Measurements from ENCODE around the gene VPS54.

DNA sequence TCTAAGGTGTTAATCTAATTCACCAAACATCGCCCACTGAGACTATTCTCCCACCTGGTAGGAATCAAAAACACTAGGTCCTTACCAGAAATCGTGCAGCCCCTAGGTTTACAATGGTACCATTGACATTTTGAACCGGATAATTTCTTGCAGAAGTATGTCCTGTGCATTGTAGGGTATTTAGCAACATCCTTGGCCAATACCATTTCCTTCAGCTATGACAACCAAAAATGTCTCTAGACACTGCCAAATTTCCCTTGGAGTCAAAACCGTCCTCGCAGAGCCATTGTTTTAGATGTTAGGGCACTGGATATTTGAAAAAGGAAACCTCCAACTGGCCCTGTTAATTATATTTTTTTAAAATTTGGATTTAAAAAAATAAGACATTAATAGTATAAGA, 3.8 kb downstream of the VPS54 start:
- TF ChIP-seq, protein P1, sequence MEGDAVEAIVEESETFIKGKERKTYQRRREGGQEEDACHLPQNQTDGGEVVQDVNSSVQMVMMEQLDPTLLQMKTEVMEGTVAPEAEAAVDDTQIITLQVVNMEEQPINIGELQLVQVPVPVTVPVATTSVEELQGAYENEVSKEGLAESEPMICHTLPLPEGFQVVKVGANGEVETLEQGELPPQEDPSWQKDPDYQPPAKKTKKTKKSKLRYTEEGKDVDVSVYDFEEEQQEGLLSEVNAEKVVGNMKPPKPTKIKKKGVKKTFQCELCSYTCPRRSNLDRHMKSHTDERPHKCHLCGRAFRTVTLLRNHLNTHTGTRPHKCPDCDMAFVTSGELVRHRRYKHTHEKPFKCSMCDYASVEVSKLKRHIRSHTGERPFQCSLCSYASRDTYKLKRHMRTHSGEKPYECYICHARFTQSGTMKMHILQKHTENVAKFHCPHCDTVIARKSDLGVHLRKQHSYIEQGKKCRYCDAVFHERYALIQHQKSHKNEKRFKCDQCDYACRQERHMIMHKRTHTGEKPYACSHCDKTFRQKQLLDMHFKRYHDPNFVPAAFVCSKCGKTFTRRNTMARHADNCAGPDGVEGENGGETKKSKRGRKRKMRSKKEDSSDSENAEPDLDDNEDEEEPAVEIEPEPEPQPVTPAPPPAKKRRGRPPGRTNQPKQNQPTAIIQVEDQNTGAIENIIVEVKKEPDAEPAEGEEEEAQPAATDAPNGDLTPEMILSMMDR (IDR thresholded peaks at IDR 0.05) = no peak
- TF ChIP-seq ZFX (IDR thresholded peaks at IDR 0.05; ENCODE audit: borderline replicate concordance) = no peak
